HEK293 (cell line): ENCODE measurements around the gene DSCAM.

Source experiments
- CTCF ChIA-PET: fragments of 350-600 bp; formaldehyde crosslinking; extraction: SDS; loops from one replicate; lab custom pipeline; 2021; ENCODE audit warnings: antibody characterized with exemption; lab: Yijun Ruan, JAX
- POLR2A ChIA-PET: fragments of 300-600 bp; formaldehyde crosslinking; extraction: SDS; loops from one replicate; lab custom pipeline; 2020; ENCODE audit warnings: antibody characterized with exemption, inconsistent platforms; lab: Yijun Ruan, JAX
- H3K27ac ChIP-seq: fragments of 200-500 bp; sonication (Bioruptor generic); 2 replicates; pipeline ENCODE4 v1.5.1; 2014; ENCODE audit warnings: low read depth, low read length, control low read depth, inconsistent platforms; ENCODE audit errors: extremely low read depth
- H3K36me3 ChIP-seq, 2 experiments: fragments of 200-500 bp in 1 of 2; sonication (Bioruptor generic) in 1 of 2; 1 replicate in 1 of 2; 2 replicates in 1 of 2; pipeline ENCODE4 v1.5.1; 2014 to 2017; ENCODE audit warnings: inconsistent platforms in 2 of 2, low read length in 2 of 2; ENCODE audit not compliant: control insufficient read depth in 2 of 2, insufficient read depth in 1 of 2
- H3K4me1 ChIP-seq: fragments of 200-500 bp; sonication (Bioruptor generic); 2 replicates; pipeline ENCODE4 v1.5.1; 2014; ENCODE audit warnings: mild to moderate bottlenecking, low read length, inconsistent platforms; ENCODE audit not compliant: control insufficient read depth, insufficient read depth
- H3K4me3 ChIP-seq: 2 replicates; pipeline ENCODE4 v1.5.1; 2011; ENCODE audit warnings: low read depth, mild to moderate bottlenecking, control low read depth, low read length, moderate library complexity
- H3K9me3 ChIP-seq: fragments of 200-500 bp; sonication (Bioruptor generic); 2 replicates; pipeline ENCODE4 v1.5.1; 2014; ENCODE audit warnings: low read depth, low read length, inconsistent platforms; ENCODE audit not compliant: control insufficient read depth, insufficient read depth
- GLI2 ChIP-seq: fragments of 450-650 bp; formaldehyde crosslinking; IDR thresholded peaks from 2 replicates; pipeline ENCODE4; 2017; ENCODE audit warnings: missing biosample characterization, missing genetic modification characterization, low read depth, borderline replicate concordance
- GLIS1 ChIP-seq: fragments of 450-650 bp; formaldehyde crosslinking; IDR thresholded peaks from 2 replicates; pipeline ENCODE4 v1.5.1; 2016; ENCODE audit warnings: missing biosample characterization, missing genetic modification characterization
- GLIS2 ChIP-seq: fragments of 450-650 bp; formaldehyde crosslinking; IDR thresholded peaks from 2 replicates; pipeline ENCODE4 v1.5.1; 2016; ENCODE audit warnings: missing biosample characterization, missing genetic modification characterization
- HOXD13 ChIP-seq: sonication (generic); formaldehyde crosslinking; IDR thresholded peaks from 2 replicates; pipeline ENCODE4 v1.8.0; 2022; ENCODE audit warnings: missing genetic modification reagents, borderline replicate concordance
- PRDM10 ChIP-seq: fragments of 450-650 bp; formaldehyde crosslinking; IDR thresholded peaks from 2 replicates; pipeline ENCODE4 v1.5.1; 2016; ENCODE audit warnings: missing biosample characterization, missing genetic modification characterization
- SCRT1 ChIP-seq: fragments of 450-650 bp; formaldehyde crosslinking; IDR thresholded peaks from 2 replicates; pipeline ENCODE4 v1.5.1; 2016; ENCODE audit warnings: missing biosample characterization, missing genetic modification characterization, borderline replicate concordance
- TCF7L2 ChIP-seq: IDR thresholded peaks from 2 replicates; pipeline ENCODE4 v1.6.1; 2011; ENCODE audit warnings: low read depth, mild to moderate bottlenecking, inconsistent platforms, low read length, moderate library complexity, borderline replicate concordance
- ZBTB20 ChIP-seq: fragments of 450-650 bp; formaldehyde crosslinking; IDR thresholded peaks from 2 replicates; pipeline ENCODE4 v1.5.1; 2016; ENCODE audit warnings: missing biosample characterization, missing genetic modification characterization
- ZNF140 ChIP-seq: fragments of 450-650 bp; formaldehyde crosslinking; IDR thresholded peaks from 2 replicates; pipeline ENCODE4 v1.5.1; 2016; ENCODE audit warnings: missing biosample characterization, missing genetic modification characterization
- ZNF146 ChIP-seq: fragments of 450-650 bp; formaldehyde crosslinking; IDR thresholded peaks from 2 replicates; pipeline ENCODE4 v1.5.1; 2016; ENCODE audit warnings: missing biosample characterization, missing genetic modification characterization
- ZNF155 ChIP-seq: fragments of 450-650 bp; formaldehyde crosslinking; IDR thresholded peaks from 2 replicates; pipeline ENCODE4 v1.5.1; 2016; ENCODE audit warnings: missing biosample characterization, missing genetic modification characterization
- ZNF169 ChIP-seq: fragments of 450-650 bp; formaldehyde crosslinking; IDR thresholded peaks from 2 replicates; pipeline ENCODE4 v1.5.1; 2016; ENCODE audit warnings: missing biosample characterization, missing genetic modification characterization
- ZNF174 ChIP-seq: fragments of 450-650 bp; formaldehyde crosslinking; IDR thresholded peaks from 2 replicates; pipeline ENCODE4 v1.5.0; 2017; ENCODE audit warnings: missing biosample characterization, mild to moderate bottlenecking, missing genetic modification characterization
- ZNF2 ChIP-seq: fragments of 450-650 bp; formaldehyde crosslinking; IDR thresholded peaks from 2 replicates; pipeline ENCODE4 v1.5.1; 2016; ENCODE audit warnings: missing biosample characterization, missing genetic modification characterization
- ZNF214 ChIP-seq: fragments of 450-650 bp; formaldehyde crosslinking; IDR thresholded peaks from 2 replicates; pipeline ENCODE4 v1.5.1; 2017; ENCODE audit warnings: missing biosample characterization, mild to moderate bottlenecking, missing genetic modification characterization, borderline replicate concordance
- ZNF248 ChIP-seq: fragments of 450-650 bp; formaldehyde crosslinking; IDR thresholded peaks from 2 replicates; pipeline ENCODE4 v1.5.1; 2017; ENCODE audit warnings: missing biosample characterization, missing genetic modification characterization
- ZNF404 ChIP-seq: fragments of 450-650 bp; formaldehyde crosslinking; IDR thresholded peaks from 2 replicates; pipeline ENCODE4 v1.5.1; 2017; ENCODE audit warnings: missing biosample characterization, missing genetic modification characterization
- ZNF623 ChIP-seq: fragments of 450-650 bp; formaldehyde crosslinking; IDR thresholded peaks from 2 replicates; pipeline ENCODE4 v1.5.1; 2016; ENCODE audit warnings: missing biosample characterization, missing genetic modification characterization
- ZNF664 ChIP-seq: fragments of 450-650 bp; formaldehyde crosslinking; IDR thresholded peaks from 2 replicates; pipeline ENCODE4 v1.5.1; 2016; ENCODE audit warnings: missing biosample characterization, missing genetic modification characterization
- ZNF785 ChIP-seq: fragments of 450-650 bp; formaldehyde crosslinking; IDR thresholded peaks from 2 replicates; pipeline ENCODE4 v1.5.1; 2016; ENCODE audit warnings: missing biosample characterization, missing genetic modification characterization
- ZNF792 ChIP-seq: fragments of 450-650 bp; formaldehyde crosslinking; IDR thresholded peaks from 2 replicates; pipeline ENCODE4 v1.5.1; 2016; ENCODE audit warnings: missing biosample characterization, missing genetic modification characterization
- ZSCAN30 ChIP-seq: fragments of 450-650 bp; IDR thresholded peaks from 2 replicates; pipeline ENCODE4 v1.5.1; 2018; ENCODE audit warnings: missing biosample characterization, mild to moderate bottlenecking, missing genetic modification characterization, moderate library complexity
- TF ChIP-seq, protein P1 (sequence below): fragments of 450-650 bp; formaldehyde crosslinking; IDR thresholded peaks from 2 replicates; pipeline ENCODE4 v1.5.1; 2016; ENCODE audit warnings: missing biosample characterization, missing genetic modification characterization
- TF ChIP-seq, protein P2 (sequence below): fragments of 450-650 bp; formaldehyde crosslinking; IDR thresholded peaks from 2 replicates; pipeline ENCODE4 v1.5.1; 2016; ENCODE audit warnings: missing biosample characterization, missing genetic modification characterization
- TF ChIP-seq, protein P3 (sequence below): fragments of 450-650 bp; formaldehyde crosslinking; IDR thresholded peaks from 2 replicates; pipeline ENCODE4 v1.5.1; 2017; ENCODE audit warnings: missing biosample characterization, missing genetic modification characterization

Gene DSCAM

GRCh38 chr21:40620386-40621145 lies 226.4 kb downstream of the DSCAM start:
- POLR2A ChIA-PET = no interaction called here

GRCh38 chr21:40618191-40618973 lies 228.6 kb downstream of the DSCAM start:
- H3K27ac ChIP-seq = no peak overlapping the region
- CTCF ChIA-PET = no interaction called here
- no peaks in the 10 kb centered on the region for H3K4me1 ChIP-seq
- POLR2A ChIA-PET = no interaction called here
- no peaks in the 10 kb centered on the region for H3K9me3 ChIP-seq
- H3K4me3 ChIP-seq = no peak overlapping the region
- no peaks in the 10 kb centered on the region for H3K36me3 ChIP-seq
- no peak for TF ChIP-seq ZNF404 (tag by site-specific recombination)
- TF ChIP-seq, protein P1, sequence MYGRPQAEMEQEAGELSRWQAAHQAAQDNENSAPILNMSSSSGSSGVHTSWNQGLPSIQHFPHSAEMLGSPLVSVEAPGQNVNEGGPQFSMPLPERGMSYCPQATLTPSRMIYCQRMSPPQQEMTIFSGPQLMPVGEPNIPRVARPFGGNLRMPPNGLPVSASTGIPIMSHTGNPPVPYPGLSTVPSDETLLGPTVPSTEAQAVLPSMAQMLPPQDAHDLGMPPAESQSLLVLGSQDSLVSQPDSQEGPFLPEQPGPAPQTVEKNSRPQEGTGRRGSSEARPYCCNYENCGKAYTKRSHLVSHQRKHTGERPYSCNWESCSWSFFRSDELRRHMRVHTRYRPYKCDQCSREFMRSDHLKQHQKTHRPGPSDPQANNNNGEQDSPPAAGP (tag by site-specific recombination) = no peak
- TF ChIP-seq ZNF146 (tag by site-specific recombination) = no peak
- no peak for TF ChIP-seq ZSCAN30 (tag by site-specific recombination)
- no peak for TF ChIP-seq TCF7L2
- TF ChIP-seq PRDM10 (tag by site-specific recombination) = no peak
- no peak for TF ChIP-seq ZNF155
- TF ChIP-seq ZNF664 (tag by site-specific recombination) = no peak
- TF ChIP-seq ZBTB20 (tag by site-specific recombination) = no peak
- TF ChIP-seq HOXD13 = no peak
- TF ChIP-seq ZNF169 (tag by site-specific recombination) = no peak
- TF ChIP-seq ZNF623 (tag by site-specific recombination) = no peak
- TF ChIP-seq ZNF214 (tag by site-specific recombination) = no peak
- TF ChIP-seq, protein P2, sequence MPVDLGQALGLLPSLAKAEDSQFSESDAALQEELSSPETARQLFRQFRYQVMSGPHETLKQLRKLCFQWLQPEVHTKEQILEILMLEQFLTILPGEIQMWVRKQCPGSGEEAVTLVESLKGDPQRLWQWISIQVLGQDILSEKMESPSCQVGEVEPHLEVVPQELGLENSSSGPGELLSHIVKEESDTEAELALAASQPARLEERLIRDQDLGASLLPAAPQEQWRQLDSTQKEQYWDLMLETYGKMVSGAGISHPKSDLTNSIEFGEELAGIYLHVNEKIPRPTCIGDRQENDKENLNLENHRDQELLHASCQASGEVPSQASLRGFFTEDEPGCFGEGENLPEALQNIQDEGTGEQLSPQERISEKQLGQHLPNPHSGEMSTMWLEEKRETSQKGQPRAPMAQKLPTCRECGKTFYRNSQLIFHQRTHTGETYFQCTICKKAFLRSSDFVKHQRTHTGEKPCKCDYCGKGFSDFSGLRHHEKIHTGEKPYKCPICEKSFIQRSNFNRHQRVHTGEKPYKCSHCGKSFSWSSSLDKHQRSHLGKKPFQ (tag by site-specific recombination) = no peak
- no peak for TF ChIP-seq SCRT1
- TF ChIP-seq ZNF2 (tag by site-specific recombination) = no peak
- TF ChIP-seq, all 188 proteins: peak for 0

More at GRCh38 chr21:40620386-40621145, 226.4 kb downstream of the DSCAM start:
- Histone ChIP-seq H3K36me3 (no peaks in the 10 kb centered on the region), H3K4me1 (no peaks in the 10 kb centered on the region), H3K27ac (no peak overlapping the region), H3K4me3 (no peak overlapping the region), H3K9me3 (no peaks in the 10 kb centered on the region; the same call in 1 of the 2 replicates)
- no peak for TF ChIP-seq ZNF792 (tag by site-specific recombination)
- TF ChIP-seq, protein P3, sequence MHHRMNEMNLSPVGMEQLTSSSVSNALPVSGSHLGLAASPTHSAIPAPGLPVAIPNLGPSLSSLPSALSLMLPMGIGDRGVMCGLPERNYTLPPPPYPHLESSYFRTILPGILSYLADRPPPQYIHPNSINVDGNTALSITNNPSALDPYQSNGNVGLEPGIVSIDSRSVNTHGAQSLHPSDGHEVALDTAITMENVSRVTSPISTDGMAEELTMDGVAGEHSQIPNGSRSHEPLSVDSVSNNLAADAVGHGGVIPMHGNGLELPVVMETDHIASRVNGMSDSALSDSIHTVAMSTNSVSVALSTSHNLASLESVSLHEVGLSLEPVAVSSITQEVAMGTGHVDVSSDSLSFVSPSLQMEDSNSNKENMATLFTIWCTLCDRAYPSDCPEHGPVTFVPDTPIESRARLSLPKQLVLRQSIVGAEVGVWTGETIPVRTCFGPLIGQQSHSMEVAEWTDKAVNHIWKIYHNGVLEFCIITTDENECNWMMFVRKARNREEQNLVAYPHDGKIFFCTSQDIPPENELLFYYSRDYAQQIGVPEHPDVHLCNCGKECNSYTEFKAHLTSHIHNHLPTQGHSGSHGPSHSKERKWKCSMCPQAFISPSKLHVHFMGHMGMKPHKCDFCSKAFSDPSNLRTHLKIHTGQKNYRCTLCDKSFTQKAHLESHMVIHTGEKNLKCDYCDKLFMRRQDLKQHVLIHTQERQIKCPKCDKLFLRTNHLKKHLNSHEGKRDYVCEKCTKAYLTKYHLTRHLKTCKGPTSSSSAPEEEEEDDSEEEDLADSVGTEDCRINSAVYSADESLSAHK (tag by site-specific recombination) = no peak
- no peak for TF ChIP-seq GLIS2 (tag by site-specific recombination)
- TF ChIP-seq ZNF785 (tag by site-specific recombination) = no peak
- no peak for TF ChIP-seq GLIS1 (tag by site-specific recombination)
- TF ChIP-seq ZNF248 (tag by site-specific recombination) = no peak
- no peak for TF ChIP-seq GLI2 (tag by site-specific recombination)
- no peak for TF ChIP-seq ZNF174 (tag by site-specific recombination)
- TF ChIP-seq ZNF140 (tag by site-specific recombination) = no peak
- CTCF ChIA-PET = no interaction called here
